RWPE1 (cell line): ENCODE measurements around the gene DDX24.

Experiments
- CTCF ChIA-PET: fragments of 350-600 bp; sonication (Branson Sonifier 250); formaldehyde crosslinking; extraction: SDS; loops from one replicate; lab custom pipeline; 2021; lab: Yijun Ruan, JAX
- POLR2A ChIA-PET: fragments of 400-600 bp; formaldehyde crosslinking; extraction: SDS; loops from one replicate; lab custom pipeline; 2020; ENCODE audit warnings: antibody characterized with exemption; ENCODE audit not compliant: low non-redundant PET; lab: Yijun Ruan, JAX
- DNase-seq: peaks from one replicate; pipeline ENCODE4 v3.0.0; 2012; ENCODE audit warnings: low spot score
- H3K27ac ChIP-seq: fragments of 450-650 bp; 2 replicates; pipeline ENCODE4 v1.5.1; 2017
- TF ChIP-seq, protein P1 (sequence below): fragments of 450-650 bp; conservative IDR thresholded peaks from 2 replicates; pipeline ENCODE4 v1.5.1; 2017; ENCODE audit warnings: low read depth, mild to moderate bottlenecking

DDX24 gene, protein sequence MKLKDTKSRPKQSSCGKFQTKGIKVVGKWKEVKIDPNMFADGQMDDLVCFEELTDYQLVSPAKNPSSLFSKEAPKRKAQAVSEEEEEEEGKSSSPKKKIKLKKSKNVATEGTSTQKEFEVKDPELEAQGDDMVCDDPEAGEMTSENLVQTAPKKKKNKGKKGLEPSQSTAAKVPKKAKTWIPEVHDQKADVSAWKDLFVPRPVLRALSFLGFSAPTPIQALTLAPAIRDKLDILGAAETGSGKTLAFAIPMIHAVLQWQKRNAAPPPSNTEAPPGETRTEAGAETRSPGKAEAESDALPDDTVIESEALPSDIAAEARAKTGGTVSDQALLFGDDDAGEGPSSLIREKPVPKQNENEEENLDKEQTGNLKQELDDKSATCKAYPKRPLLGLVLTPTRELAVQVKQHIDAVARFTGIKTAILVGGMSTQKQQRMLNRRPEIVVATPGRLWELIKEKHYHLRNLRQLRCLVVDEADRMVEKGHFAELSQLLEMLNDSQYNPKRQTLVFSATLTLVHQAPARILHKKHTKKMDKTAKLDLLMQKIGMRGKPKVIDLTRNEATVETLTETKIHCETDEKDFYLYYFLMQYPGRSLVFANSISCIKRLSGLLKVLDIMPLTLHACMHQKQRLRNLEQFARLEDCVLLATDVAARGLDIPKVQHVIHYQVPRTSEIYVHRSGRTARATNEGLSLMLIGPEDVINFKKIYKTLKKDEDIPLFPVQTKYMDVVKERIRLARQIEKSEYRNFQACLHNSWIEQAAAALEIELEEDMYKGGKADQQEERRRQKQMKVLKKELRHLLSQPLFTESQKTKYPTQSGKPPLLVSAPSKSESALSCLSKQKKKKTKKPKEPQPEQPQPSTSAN

DNA sequence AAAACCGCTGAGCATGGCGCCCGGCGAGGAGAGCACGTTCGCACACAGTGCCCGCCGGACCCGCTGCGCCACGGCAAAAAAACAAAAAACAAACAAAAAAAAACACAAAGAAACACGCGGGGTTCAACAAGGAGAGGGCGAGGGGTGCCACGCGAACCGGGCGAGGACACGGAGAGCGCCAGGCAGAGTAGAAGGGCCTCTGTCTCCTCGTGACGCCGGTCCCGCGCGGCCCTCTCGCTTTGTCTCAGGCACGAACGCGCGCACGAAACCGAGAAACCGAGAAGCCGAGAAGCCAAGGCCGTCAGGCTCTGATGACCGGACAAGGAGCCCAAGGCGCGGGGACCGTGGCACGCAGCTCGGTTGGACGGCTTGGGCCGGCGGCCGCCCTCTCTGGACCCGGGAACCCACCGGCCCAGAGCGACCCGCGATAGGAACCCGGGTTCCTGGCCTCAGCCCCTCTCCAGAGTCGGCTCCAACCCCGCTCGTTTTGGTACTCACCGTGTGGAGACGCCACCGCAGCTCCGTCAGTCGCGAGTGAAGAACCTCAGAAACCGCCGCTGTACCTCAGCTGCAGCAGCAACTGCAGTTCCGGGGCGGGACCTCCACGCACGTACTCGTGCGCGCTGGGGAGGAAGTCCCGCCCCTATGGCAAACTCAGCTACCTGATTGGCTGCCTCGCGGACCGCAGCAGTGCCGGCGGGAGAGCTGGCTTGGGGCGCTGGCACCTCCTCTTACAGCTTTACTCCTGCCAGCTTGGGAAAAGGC, at the start of gene DDX24, which contains the start of gene IFI27L1:
DDX24 (minus strand) TSS at position 582 of the 765 bp plus-strand sequence. CDS start 1,460 bp downstream, outside the sequence.
IFI27L1 (plus strand) TSS at position 690 of the 765 bp plus-strand sequence. CDS start 15,628 bp downstream, outside the sequence.
- DNase-seq = peak; percentile 99
- ChIA-PET CTCF (interaction anchor here (0.6 kb wide), 1 partner anchor 99 kb away, joined by 3 read pairs; no protein-coding TSS in a partner anchor), POLR2A (no interaction called here)
- TF ChIP-seq, protein P1, sequence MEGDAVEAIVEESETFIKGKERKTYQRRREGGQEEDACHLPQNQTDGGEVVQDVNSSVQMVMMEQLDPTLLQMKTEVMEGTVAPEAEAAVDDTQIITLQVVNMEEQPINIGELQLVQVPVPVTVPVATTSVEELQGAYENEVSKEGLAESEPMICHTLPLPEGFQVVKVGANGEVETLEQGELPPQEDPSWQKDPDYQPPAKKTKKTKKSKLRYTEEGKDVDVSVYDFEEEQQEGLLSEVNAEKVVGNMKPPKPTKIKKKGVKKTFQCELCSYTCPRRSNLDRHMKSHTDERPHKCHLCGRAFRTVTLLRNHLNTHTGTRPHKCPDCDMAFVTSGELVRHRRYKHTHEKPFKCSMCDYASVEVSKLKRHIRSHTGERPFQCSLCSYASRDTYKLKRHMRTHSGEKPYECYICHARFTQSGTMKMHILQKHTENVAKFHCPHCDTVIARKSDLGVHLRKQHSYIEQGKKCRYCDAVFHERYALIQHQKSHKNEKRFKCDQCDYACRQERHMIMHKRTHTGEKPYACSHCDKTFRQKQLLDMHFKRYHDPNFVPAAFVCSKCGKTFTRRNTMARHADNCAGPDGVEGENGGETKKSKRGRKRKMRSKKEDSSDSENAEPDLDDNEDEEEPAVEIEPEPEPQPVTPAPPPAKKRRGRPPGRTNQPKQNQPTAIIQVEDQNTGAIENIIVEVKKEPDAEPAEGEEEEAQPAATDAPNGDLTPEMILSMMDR = no peak
- H3K27ac ChIP-seq = peak within 1 kb of the TSS; percentile 83

- H3K27ac ChIP-seq = peak overlapping the region; percentile 75
- peak; percentile 48 for DNase-seq
- CTCF ChIA-PET = interaction anchor here (0.6 kb wide), 1 partner anchor 9 kb away, joined by 5 read pairs; no protein-coding TSS in a partner anchor
- POLR2A ChIA-PET = no interaction called here
- TF ChIP-seq, protein P1 = no peak
Measured at GRCh38 chr14:94129758-94130414, 48.9 kb upstream of the DDX24 start.

- TF ChIP-seq, protein P1 = no peak
- DNase-seq = peak; percentile 83
- peak within 1 kb of the TSS; percentile 75 for H3K27ac ChIP-seq
- ChIA-PET CTCF (no interaction called here), POLR2A (no interaction called here)
Measured at GRCh38 chr14:94129111-94129757, 48.2 kb upstream of the DDX24 start, which contains the start of gene IFI27L2. TSS of gene IFI27L2 (minus strand) at chr14:94129604. CDS start at chr14:94129564, 40 bp downstream.

DNA sequence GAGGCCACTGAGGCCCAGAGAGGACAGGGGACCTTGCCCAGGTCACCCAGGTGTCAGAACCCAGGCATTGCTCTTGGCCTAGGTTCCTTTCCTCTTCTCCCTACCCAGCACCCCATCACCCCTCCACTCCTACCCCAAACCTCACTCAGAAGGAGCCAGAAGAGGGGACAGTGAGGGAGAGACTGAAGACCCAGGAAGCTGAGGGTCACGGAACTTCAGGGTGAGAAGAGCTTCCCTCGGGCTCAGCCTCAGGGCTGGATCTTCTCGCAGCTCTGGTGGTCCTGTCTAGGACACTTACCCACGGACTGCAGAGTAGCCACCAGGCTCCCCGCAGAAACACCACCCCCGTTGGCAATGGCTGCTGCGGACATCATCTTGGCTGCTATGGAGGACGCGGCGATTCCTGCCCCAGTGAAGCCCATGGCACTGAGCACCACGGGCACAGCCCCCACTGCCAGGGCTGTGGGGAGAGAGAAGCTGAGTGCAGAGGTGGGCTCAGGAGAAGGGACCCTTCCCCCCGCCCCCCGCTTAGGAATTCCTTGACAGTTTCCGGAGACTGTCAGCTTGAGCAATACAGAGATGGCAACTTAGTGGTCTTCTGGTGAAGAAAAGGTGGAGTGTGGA, 47.3 kb upstream of the DDX24 start:
- H3K27ac ChIP-seq = peak overlapping the region; percentile 4; the same call in 1 of the 2 replicates
- POLR2A ChIA-PET = no interaction called here
- TF ChIP-seq, protein P1 = no peak
- no peak for DNase-seq
- CTCF ChIA-PET = no interaction called here

GRCh38 chr14:94127330-94127729, 46.3 kb upstream of the DDX24 start:
- no peak overlapping the region for H3K27ac ChIP-seq
- DNase-seq = no peak
- ChIA-PET CTCF (interaction anchor here (0.9 kb wide), 1 partner anchor 22 kb away, joined by 3 read pairs; no protein-coding TSS in a partner anchor), POLR2A (no interaction called here)
- TF ChIP-seq, protein P1 = no peak
